DOHH2 (cell line): ENCODE results near the gene ICE1.

Source experiments
- H3F3A ChIP-seq: fragments of 200-600 bp; sonication (generic), shearing (Covaris generic); 2 replicates; pipeline ENCODE4 v1.6.0; 2016; ENCODE audit warnings: antibody characterized with exemption, mild to moderate bottlenecking; ENCODE audit not compliant: control insufficient read depth, insufficient read depth
- H3K27ac ChIP-seq: fragments of 200-600 bp; sonication (generic); 2 replicates; pipeline ENCODE4 v1.5.1; 2014; ENCODE audit warnings: low read depth, mild to moderate bottlenecking, low read length, moderate library complexity
- H3K27me3 ChIP-seq: fragments of 200-600 bp; sonication (generic); 2 replicates; pipeline ENCODE4 v1.6.1; 2014; ENCODE audit warnings: mild to moderate bottlenecking, low read length, mixed read lengths; ENCODE audit not compliant: control insufficient read depth
- H3K36me3 ChIP-seq: fragments of 200-600 bp; sonication (generic); 2 replicates; pipeline ENCODE4 v1.6.1; 2014; ENCODE audit warnings: mild to moderate bottlenecking, low read length, moderate library complexity, mixed read lengths; ENCODE audit not compliant: control insufficient read depth
- H3K4me1 ChIP-seq: fragments of 200-600 bp; sonication (generic); 2 replicates; pipeline ENCODE4 v1.6.1; 2014; ENCODE audit warnings: mild to moderate bottlenecking, low read length, mixed read lengths; ENCODE audit not compliant: control insufficient read depth
- H3K4me2 ChIP-seq: fragments of 200-600 bp; sonication (generic); 2 replicates; pipeline ENCODE4 v1.6.0; 2014; ENCODE audit warnings: mild to moderate bottlenecking, low read length, moderate library complexity
- H3K4me3 ChIP-seq: fragments of 200-600 bp; sonication (generic); 2 replicates; pipeline ENCODE4 v1.5.1; 2014; ENCODE audit warnings: mild to moderate bottlenecking, low read length, mixed read lengths
- H3K79me2 ChIP-seq: fragments of 200-600 bp; sonication (generic); 2 replicates; pipeline ENCODE4 v1.6.1; 2014; ENCODE audit warnings: mild to moderate bottlenecking, low read length, mixed read lengths; ENCODE audit not compliant: control insufficient read depth
- H3K9me2 ChIP-seq: fragments of 200-600 bp; sonication (generic); replicated peaks from 2 replicates; pipeline ENCODE4 v1.6.1; 2014; ENCODE audit warnings: mild to moderate bottlenecking, low read length, mixed read lengths; ENCODE audit not compliant: control insufficient read depth
- H3K9me3 ChIP-seq: fragments of 200-600 bp; sonication (generic); 2 replicates; pipeline ENCODE4 v1.6.1; 2014; ENCODE audit warnings: antibody characterized with exemption, low read length, mixed read lengths; ENCODE audit not compliant: control insufficient read depth, insufficient read depth
- H4K20me1 ChIP-seq: fragments of 200-600 bp; sonication (generic); 2 replicates; pipeline ENCODE4 v1.6.0; 2014; ENCODE audit warnings: low read depth, mild to moderate bottlenecking, antibody characterized with exemption, low read length, moderate library complexity; ENCODE audit not compliant: control insufficient read depth, insufficient read depth
- EZH2phosphoT487 ChIP-seq: fragments of 200-600 bp; sonication (generic); IDR thresholded peaks from 2 replicates; pipeline ENCODE4 v1.6.1; 2017; ENCODE audit warnings: borderline replicate concordance, mild to moderate bottlenecking, antibody characterized with exemption, low read length, moderate library complexity, mixed read lengths
- TF ChIP-seq, protein P1 (sequence below): fragments of 200-600 bp; sonication (generic); IDR thresholded peaks from one replicate; pipeline ENCODE4 v1.5.1; 2014; ENCODE audit warnings: antibody characterized with exemption, mild to moderate bottlenecking, low read depth, low read length; ENCODE audit not compliant: poor library complexity, severe bottlenecking

ICE1 gene

DNA sequence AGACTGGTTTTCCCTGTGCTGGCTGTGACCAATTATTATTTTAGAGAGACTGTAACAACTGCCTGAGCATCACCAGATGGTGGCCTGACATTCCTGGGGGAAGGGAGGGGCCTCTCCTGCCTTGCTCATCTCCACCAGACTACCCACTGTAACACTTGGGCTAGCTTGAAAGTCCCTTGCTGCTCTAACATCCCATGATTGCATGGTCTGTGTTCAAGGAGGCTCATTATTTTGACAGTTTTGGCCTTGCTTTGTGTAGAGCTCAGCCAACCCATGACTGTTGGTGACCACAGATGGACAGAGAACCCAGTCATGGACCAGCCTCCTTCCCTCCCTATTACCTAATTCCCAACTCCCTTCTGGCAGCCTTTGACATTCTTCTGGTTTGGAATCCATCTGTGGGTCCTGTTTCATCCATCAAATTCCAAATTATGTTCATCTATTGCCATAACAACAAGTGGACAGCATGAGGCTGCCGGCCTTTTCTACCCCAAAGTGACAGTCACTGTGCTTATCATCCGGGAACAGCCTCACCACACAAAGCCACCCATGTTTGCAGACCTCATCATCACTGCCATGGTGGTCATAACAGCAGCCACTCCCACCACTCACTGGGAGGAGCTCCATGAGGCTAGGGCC is 49.0 kb upstream of the ICE1 start:
- H4K20me1 ChIP-seq = no peaks in the 10 kb centered on the region
- H3K4me2 ChIP-seq = no peak overlapping the region
- no peak overlapping the region for H3K27ac ChIP-seq
- H3K36me3 ChIP-seq = no peaks in the 10 kb centered on the region
- no peaks in the 10 kb centered on the region for H3K27me3 ChIP-seq
- H3K9me3 ChIP-seq = no peaks in the 10 kb centered on the region
- H3F3A ChIP-seq = no peaks in the 10 kb centered on the region
- no peaks in the 10 kb centered on the region for H3K4me1 ChIP-seq
- no peak for TF ChIP-seq EZH2phosphoT487
- TF ChIP-seq, protein P1, sequence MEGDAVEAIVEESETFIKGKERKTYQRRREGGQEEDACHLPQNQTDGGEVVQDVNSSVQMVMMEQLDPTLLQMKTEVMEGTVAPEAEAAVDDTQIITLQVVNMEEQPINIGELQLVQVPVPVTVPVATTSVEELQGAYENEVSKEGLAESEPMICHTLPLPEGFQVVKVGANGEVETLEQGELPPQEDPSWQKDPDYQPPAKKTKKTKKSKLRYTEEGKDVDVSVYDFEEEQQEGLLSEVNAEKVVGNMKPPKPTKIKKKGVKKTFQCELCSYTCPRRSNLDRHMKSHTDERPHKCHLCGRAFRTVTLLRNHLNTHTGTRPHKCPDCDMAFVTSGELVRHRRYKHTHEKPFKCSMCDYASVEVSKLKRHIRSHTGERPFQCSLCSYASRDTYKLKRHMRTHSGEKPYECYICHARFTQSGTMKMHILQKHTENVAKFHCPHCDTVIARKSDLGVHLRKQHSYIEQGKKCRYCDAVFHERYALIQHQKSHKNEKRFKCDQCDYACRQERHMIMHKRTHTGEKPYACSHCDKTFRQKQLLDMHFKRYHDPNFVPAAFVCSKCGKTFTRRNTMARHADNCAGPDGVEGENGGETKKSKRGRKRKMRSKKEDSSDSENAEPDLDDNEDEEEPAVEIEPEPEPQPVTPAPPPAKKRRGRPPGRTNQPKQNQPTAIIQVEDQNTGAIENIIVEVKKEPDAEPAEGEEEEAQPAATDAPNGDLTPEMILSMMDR = no peak
- no peak overlapping the region for H3K4me3 ChIP-seq
- H3K79me2 ChIP-seq = no peaks in the 10 kb centered on the region
- no peaks in the 10 kb centered on the region for H3K9me2 ChIP-seq

DNA sequence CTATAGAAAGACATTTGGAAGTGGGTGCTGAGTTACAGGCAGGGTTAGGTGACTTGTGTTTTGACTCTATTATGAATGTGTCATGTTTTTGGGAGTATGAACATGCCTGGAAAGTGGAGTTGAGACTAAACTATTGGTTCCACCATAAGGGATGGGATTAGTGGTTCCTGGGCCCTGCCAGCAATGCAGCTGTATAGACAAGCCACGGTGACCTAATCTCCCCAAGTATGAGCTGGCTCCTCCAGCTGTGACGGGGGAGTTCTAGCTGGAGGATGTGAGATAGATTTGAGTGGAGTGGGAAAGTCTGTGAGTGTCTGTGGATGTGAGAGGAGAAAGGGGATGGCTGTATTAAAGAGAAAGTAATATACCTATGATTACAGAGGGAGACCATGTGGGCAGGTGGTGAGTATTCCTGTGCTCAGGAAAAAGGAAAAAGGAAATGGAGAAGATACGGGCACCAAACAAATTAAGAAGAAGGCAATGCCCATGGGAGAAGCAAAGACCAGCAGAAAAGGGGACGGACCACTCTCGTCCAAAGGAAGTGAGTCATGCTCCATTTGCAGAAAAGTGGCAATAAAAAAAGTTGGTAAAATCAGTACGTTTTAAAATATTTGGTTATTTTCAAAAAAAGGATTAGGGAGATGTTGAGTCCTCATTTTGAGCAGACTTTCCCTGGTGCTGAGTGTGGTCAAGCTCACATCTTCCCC is 48.3 kb upstream of the ICE1 start:
- no peaks in the 10 kb centered on the region for H4K20me1 ChIP-seq
- H3K36me3 ChIP-seq = no peaks in the 10 kb centered on the region
- H3K79me2 ChIP-seq = no peaks in the 10 kb centered on the region
- no peaks in the 10 kb centered on the region for H3K4me1 ChIP-seq
- H3K9me2 ChIP-seq = no peaks in the 10 kb centered on the region
- H3K27ac ChIP-seq = no peak overlapping the region
- H3K9me3 ChIP-seq = no peaks in the 10 kb centered on the region
- H3F3A ChIP-seq = no peaks in the 10 kb centered on the region
- H3K4me2 ChIP-seq = no peak overlapping the region
- no peaks in the 10 kb centered on the region for H3K27me3 ChIP-seq
- TF ChIP-seq, protein P1 = no peak
- no peak for TF ChIP-seq EZH2phosphoT487
- no peak overlapping the region for H3K4me3 ChIP-seq

- Histone ChIP-seq H3K36me3 (no peaks in the 10 kb centered on the region), H3K27me3 (no peaks in the 10 kb centered on the region), H3F3A (no peaks in the 10 kb centered on the region), H4K20me1 (no peaks in the 10 kb centered on the region), H3K79me2 (no peaks in the 10 kb centered on the region), H3K9me3 (no peaks in the 10 kb centered on the region), H3K9me2 (no peaks in the 10 kb centered on the region), H3K4me3 (no peak overlapping the region), H3K27ac (no peak overlapping the region), H3K4me2 (no peak overlapping the region), H3K4me1 (no peaks in the 10 kb centered on the region)
- no peak for TF ChIP-seq EZH2phosphoT487
- TF ChIP-seq, protein P1 = no peak
These were observed 44.7 kb upstream of the ICE1 start for GRCh38 chr5:5377780-5378179.
